ENCODE results near the gene DNAAF8. TPM values are rescaled to one million over a fixed set of nuclear protein-coding genes. Genes with fewer than 3 reads are reported as not detected.

The DNAAF8 gene
- polyA plus RNA-seq, 2 of the 4 experiments (the other 2 are of a cell fraction): 1.6 TPM

GRCh38 chr16:4726616-4727015 is 7.7 kb upstream of the DNAAF8 start (continued):
- TF ChIP-seq FOSL2 (IDR thresholded peaks at IDR 0.05) (no peak), FOSL2 (CRISPR knock-in tag; IDR thresholded peaks at IDR 0.05) (no peak)

GRCh38 chr16:4728676-4729075 is 5.7 kb upstream of the DNAAF8 start:
- no peak overlapping the region for H3K4me3 ChIP-seq
- DNase-seq (ENCODE audit: low read depth in 1 of 2, low spot score in 1 of 2) (no peak), ATAC-seq (no peak), FAIRE-seq (no peak)
- no peak overlapping the region for H3K4me2 ChIP-seq
- WGBS (ENCODE audit: missing lambda C conversion rate): 95% methylated on average over 7 of the region's 8 CpGs
- no peak overlapping the region for H3K27ac ChIP-seq
- peaks cover 4% of the 10 kb centered on the region; the same call in 1 of the 3 replicates for H3K4me1 ChIP-seq
- POLR2A ChIA-PET: no interaction called here
- CTCF ChIA-PET: interaction anchor here (1.6 to 1.9 kb wide), 3 partner anchors 11 to 79 kb away, joined by 5 read pairs; no protein-coding TSS in a partner anchor
- TF ChIP-seq EP300 (IDR thresholded peaks at IDR 0.05): no peak
- H3K9me3 ChIP-seq: no peaks in the 10 kb centered on the region

- TF ChIP-seq POLR2AphosphoS2 (conservative IDR thresholded peaks at IDR 0.05; ENCODE audit: low read length) (no peak), ZC3H11A (IDR thresholded peaks at IDR 0.05) (no peak), USF2 (IDR thresholded peaks at IDR 0.05) (no peak), ATOH8 (CRISPR knock-in tag; IDR thresholded peaks at IDR 0.05; ENCODE audit: low read depth) (no peak), FOSL2 (IDR thresholded peaks at IDR 0.05) (no peak), FOSL2 (CRISPR knock-in tag; IDR thresholded peaks at IDR 0.05) (no peak)
- Histone ChIP-seq H3K4me2 (no peak overlapping the region), H3K4me3 (no peak overlapping the region), H3K4me1 (peaks cover 4% of the 10 kb centered on the region; the same call in 1 of the 3 replicates), H3K9me3 (no peaks in the 10 kb centered on the region), H3K27ac (no peak overlapping the region)
- 97% methylated on average over 14 of the region's 15 CpGs for WGBS (ENCODE audit: missing lambda C conversion rate)
- FAIRE-seq (no peak), ATAC-seq (no peak), DNase-seq (ENCODE audit: low read depth in 1 of 2, low spot score in 1 of 2) (no peak)
- POLR2A ChIA-PET: no interaction called here
- CTCF ChIA-PET: interaction anchor here (1.4 to 1.9 kb wide), 4 partner anchors 12 to 227 kb away, joined by 3 to 5 read pairs (median 5); no protein-coding TSS in a partner anchor
Measured at GRCh38 chr16:4729876-4730275, 4.5 kb upstream of the DNAAF8 start.

- peak overlapping the region; percentile 81 to 94 for H3K27ac ChIP-seq
- peaks cover 8% of the 10 kb centered on the region; the same call in 1 of the 3 replicates for H3K4me1 ChIP-seq
- DNase-seq (ENCODE audit: low read depth in 1 of 2, low spot score in 1 of 2) (no peak), ATAC-seq (no peak), FAIRE-seq (no peak)
- WGBS (ENCODE audit: missing lambda C conversion rate): 42% methylated on average over 17 of the region's 17 CpGs
- H3K4me3 ChIP-seq: peak overlapping the region; percentile 92
- H3K4me2 ChIP-seq: peak overlapping the region; percentile 88
- H3K9me3 ChIP-seq: no peaks in the 10 kb centered on the region
- POLR2A ChIA-PET: interaction anchor here (1.4 to 2.4 kb wide), 5 partner anchors 9 to 115 kb away, joined by 3 to 25 read pairs (median 5); no protein-coding TSS in a partner anchor
- TF ChIP-seq BHLHE40 (IDR thresholded peaks at IDR 0.05; ENCODE audit: low read depth, low read length) (no peak), FOSB (CRISPR knock-in tag; IDR thresholded peaks at IDR 0.05) (no peak), RARB (CRISPR knock-in tag; IDR thresholded peaks at IDR 0.05) (no peak), SMC3 (IDR thresholded peaks at IDR 0.05) (no peak), MAX (IDR thresholded peaks at IDR 0.05) (no peak), RAD21 (conservative IDR thresholded peaks at IDR 0.05 in 1 of 2, IDR thresholded peaks at IDR 0.05 in 1 of 2) (no peak), USF2 (IDR thresholded peaks at IDR 0.05) (no peak)
- CTCF ChIA-PET: interaction anchor here (0.6 to 2.0 kb wide), 2 partner anchors 26 to 91 kb away, joined by 3 to 8 read pairs; no protein-coding TSS in a partner anchor
Measured at GRCh38 chr16:4733211-4733742, 1.1 kb upstream of the DNAAF8 start.

- H3K4me3 ChIP-seq: peak overlapping the region; percentile 92
- H3K4me2 ChIP-seq: peak overlapping the region; percentile 88
- ATAC-seq (peak; percentile 1 to 24; a peak in 4 of 6 replicates), DNase-seq (ENCODE audit: low read depth in 1 of 2, low spot score in 1 of 2) (peak in 1 of 2 experiments; percentile 40), FAIRE-seq (no peak)
- no peaks in the 10 kb centered on the region for H3K9me3 ChIP-seq
- POLR2A ChIA-PET: interaction anchor here (0.5 to 2.4 kb wide), 13 partner anchors 10 to 1599 kb away, joined by 3 to 25 read pairs (median 4); partner anchors contain the start of gene ZNF213
- CTCF ChIA-PET: interaction anchor here (0.6 to 2.0 kb wide), 3 partner anchors 26 to 222 kb away, joined by 3 to 8 read pairs (median 4); no protein-coding TSS in a partner anchor
- peak overlapping the region; percentile 81 to 94 for H3K27ac ChIP-seq
- peaks cover 8% of the 10 kb centered on the region; the same call in 1 of the 3 replicates for H3K4me1 ChIP-seq
- WGBS (ENCODE audit: missing lambda C conversion rate): 4% methylated on average over 11 of the region's 19 CpGs
- TF ChIP-seq ZC3H11A (IDR thresholded peaks at IDR 0.05) (no peak), BHLHE40 (IDR thresholded peaks at IDR 0.05; ENCODE audit: low read depth, low read length) (no peak), JUN (IDR thresholded peaks at IDR 0.05) (no peak), PHF8 (IDR thresholded peaks at IDR 0.05; ENCODE audit: borderline replicate concordance, low read depth) (no peak), RAD21 (conservative IDR thresholded peaks at IDR 0.05 in 1 of 2, IDR thresholded peaks at IDR 0.05 in 1 of 2) (no peak), ELK1 (IDR thresholded peaks at IDR 0.05; ENCODE audit: low read depth, low read length) (no peak), RNF2 (IDR thresholded peaks at IDR 0.05; ENCODE audit: borderline replicate concordance, low read depth) (no peak)
Measured at GRCh38 chr16:4733747-4734062, 632 bp upstream of the DNAAF8 start.

Data from A549 (cell line).